Fibroblast of pulmonary artery (primary cell): ENCODE results near the gene HPS3.
"Not testable (repeated sequence)": the region's sequence is repeated elsewhere in the genome, so short reads cannot be mapped to it uniquely, and the experiment has no call there.

Experiments
- DNase-seq: peaks from one replicate; pipeline ENCODE4 v3.0.0-alpha.2; 2010; ENCODE audit warnings: low read depth
- H3K4me3 ChIP-seq: replicated peaks from 2 replicates; pipeline ENCODE4 v1.5.1; 2011; ENCODE audit warnings: low read depth, mild to moderate bottlenecking, control low read depth, low read length, moderate library complexity
- CTCF ChIP-seq: IDR thresholded peaks from 2 replicates; pipeline ENCODE4 v1.5.1; 2011; ENCODE audit warnings: mild to moderate bottlenecking, control low read depth, low read length, inconsistent platforms; ENCODE audit errors: missing control alignments

The HPS3 gene

GRCh38 chr3:149180057-149180573, 50.7 kb downstream of the HPS3 start:
- DNase-seq = peak; percentile 100
- no peak for TF ChIP-seq CTCF
- H3K4me3 ChIP-seq = no peak overlapping the region

- H3K4me3 ChIP-seq = no peak overlapping the region
- DNase-seq = no peak
- TF ChIP-seq CTCF = no peak
Measured at GRCh38 chr3:149181182-149181581, 51.7 kb downstream of the HPS3 start.

- H3K4me3 ChIP-seq = no peak overlapping the region
- DNase-seq = no peak
- no peak for TF ChIP-seq CTCF
Measured at GRCh38 chr3:149186219-149186618, 56.8 kb downstream of the HPS3 start.

DNA sequence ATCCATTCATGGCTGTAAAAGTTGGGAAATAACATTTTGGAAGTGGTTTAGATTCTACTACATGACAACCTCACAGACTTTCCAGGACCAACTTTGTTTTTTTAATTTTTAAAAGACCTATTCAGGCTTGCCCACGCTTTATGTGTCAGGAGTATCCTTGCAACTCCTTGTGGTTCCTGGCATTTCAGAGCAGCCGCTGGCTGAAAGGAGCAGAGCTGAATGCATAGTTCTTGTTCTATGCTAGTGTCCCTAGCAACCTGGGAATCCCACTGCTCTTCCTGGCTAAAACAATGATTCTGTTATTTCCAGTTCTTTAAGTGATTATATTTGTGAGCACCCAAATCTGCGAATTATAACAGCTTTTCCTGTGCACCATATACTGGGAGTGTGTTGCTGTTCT, 57.3 kb downstream of the HPS3 start:
- no peak for DNase-seq
- no peak for TF ChIP-seq CTCF

DNA sequence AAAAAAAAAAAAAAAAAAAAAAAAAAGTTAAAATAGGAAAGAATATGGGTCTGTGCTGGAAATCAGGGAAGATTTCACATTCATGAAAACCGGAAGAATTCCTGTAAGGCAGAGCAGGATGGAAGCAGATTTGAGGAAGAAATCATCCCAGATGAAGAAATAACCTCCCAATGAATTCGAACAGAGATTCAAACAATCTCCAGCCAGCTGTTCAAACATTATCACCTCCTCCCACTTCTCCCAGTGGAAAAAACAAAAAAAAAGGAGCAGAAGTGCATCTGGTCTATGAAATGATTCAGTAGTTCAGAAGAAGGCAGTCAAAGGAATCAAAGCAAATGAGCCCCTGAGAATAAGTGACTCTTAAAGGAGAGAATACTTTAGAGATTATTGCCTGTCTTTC, 59.1 kb downstream of the HPS3 start:
- peak; percentile 24 for DNase-seq
- no peak overlapping the region for H3K4me3 ChIP-seq
- TF ChIP-seq CTCF = no peak

More for the DNA sequence above, 57.3 kb downstream of the HPS3 start:
- H3K4me3 ChIP-seq = no peak overlapping the region

DNA sequence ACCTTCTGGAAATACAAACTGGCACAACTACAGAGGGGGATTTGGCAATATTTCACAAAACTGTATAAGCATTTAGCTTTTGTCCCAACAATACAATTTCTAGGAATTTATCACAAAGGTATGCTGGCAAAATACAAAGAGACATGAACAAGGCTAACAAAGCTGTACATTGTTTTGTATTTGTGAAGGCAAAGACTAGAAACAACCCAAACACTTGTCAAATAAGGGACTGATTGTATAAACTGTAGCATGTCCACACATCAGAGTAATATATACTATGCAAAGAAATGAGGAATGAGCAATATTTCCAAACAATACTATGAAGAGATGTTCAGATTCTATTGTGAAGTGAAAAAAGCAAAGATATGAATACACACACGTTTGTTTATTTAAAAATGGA, 65.8 kb downstream of the HPS3 start:
- no peak for TF ChIP-seq CTCF
- H3K4me3 ChIP-seq = no peak overlapping the region
- no peak for DNase-seq

DNA sequence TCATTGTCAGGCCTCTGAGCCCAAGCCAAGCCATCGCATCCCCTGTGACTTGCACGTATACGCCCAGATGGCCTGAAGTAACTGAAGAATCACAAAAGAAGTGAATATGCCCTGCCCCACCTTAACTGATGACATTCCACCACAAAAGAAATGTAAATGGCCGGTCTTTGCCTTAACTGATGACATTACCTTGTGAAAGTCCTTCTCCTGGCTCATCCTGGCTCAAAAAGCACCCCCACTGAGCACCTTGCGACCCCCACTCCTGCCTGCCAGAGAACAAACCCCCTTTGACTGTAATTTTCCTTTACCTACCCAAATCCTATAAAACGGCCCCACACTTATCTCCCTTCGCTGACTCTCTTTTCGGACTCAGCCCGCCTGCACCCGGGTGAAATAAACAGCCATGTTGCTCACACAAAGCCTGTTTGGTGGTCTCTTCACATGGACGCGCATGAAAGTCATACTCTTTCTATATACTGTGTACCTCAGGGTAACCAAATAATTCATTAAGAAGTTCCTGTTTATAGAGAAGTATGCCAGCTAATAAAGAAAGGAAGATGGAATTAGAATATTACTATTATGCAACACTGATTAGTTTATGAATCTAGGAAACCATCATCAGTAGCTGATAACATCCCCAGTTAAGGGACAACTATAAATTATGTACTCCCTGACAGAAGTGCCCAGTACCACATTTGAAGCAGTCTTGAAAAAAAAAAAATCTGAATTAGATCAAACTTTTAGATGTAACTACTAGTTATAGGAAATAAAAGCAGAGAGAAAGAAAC, 67.6 kb downstream of the HPS3 start:
- H3K4me3 ChIP-seq = peak overlapping the region; percentile 24
- not testable (repeated sequence) for DNase-seq
